Chondrocyte (in vitro differentiated cells): ENCODE results near the gene CALN1. TPM values are rescaled to one million over a fixed set of nuclear protein-coding genes. Genes with fewer than 3 reads are reported as not detected.

Experiments
- DNase-seq: peaks from one replicate; pipeline ENCODE4 v3.0.0; 2021; ENCODE audit warnings: mixed read lengths, low spot score
- H3K27ac Mint-ChIP-seq: one replicate; pipeline ENCODE4 v1.8.0; 2021; ENCODE audit warnings: mild to moderate bottlenecking, moderate library complexity, mixed read lengths; ENCODE audit not compliant: unreplicated experiment
- H3K27me3 Mint-ChIP-seq: 2 replicates; pipeline ENCODE4 v1.8.0; 2021; ENCODE audit warnings: low read depth, mixed read lengths
- H3K36me3 Mint-ChIP-seq: 2 replicates; pipeline ENCODE4 v1.8.0; 2021; ENCODE audit warnings: low read depth, mixed read lengths
- H3K4me1 Mint-ChIP-seq: 2 replicates; pipeline ENCODE4 v1.8.0; 2021; ENCODE audit warnings: low read depth, mild to moderate bottlenecking, mixed read lengths
- H3K4me3 Mint-ChIP-seq: one replicate; pipeline ENCODE4 v1.8.0; 2021; ENCODE audit warnings: mild to moderate bottlenecking, moderate library complexity, mixed read lengths; ENCODE audit not compliant: unreplicated experiment
- H3K9me3 Mint-ChIP-seq: 2 replicates; pipeline ENCODE4 v1.8.0; 2021; ENCODE audit warnings: low read depth, mixed read lengths
- total RNA-seq: library from RNA; stranded (reverse); gene quantifications from 3 replicates; pipeline ENCODE4 v1.2.1, GENCODE V29; 2021
- TF ChIP-seq, protein P1 (sequence below): fragments of 200-600 bp; sonication (generic); IDR thresholded peaks from 2 replicates; pipeline ENCODE4 v1.5.0; 2021; ENCODE audit warnings: antibody characterized with exemption, mild to moderate bottlenecking, moderate library complexity

The CALN1 gene
- total RNA-seq, 1 donor from 2014 or later, result not detected

DNA sequence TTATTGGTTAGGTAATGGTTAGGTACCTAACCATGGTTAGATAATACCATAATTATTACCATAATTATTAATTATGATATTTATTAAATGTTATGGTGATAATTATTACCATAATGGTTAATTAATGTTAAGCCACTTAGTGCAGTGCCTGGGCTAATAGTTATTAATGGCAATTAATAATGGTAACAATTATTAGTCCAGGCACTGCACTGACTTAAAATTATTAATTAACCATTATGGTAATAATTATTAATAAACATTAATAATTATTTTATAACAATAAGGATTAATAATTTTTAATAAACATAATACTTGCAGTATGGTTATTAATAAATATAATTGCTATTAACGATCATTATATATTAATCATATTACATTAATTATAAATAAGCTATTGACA, 604.0 kb downstream of the CALN1 start:
- no peaks in the 10 kb centered on the region for H3K36me3 Mint-ChIP-seq
- H3K27me3 Mint-ChIP-seq, result no peaks in the 10 kb centered on the region
- TF ChIP-seq, protein P1, sequence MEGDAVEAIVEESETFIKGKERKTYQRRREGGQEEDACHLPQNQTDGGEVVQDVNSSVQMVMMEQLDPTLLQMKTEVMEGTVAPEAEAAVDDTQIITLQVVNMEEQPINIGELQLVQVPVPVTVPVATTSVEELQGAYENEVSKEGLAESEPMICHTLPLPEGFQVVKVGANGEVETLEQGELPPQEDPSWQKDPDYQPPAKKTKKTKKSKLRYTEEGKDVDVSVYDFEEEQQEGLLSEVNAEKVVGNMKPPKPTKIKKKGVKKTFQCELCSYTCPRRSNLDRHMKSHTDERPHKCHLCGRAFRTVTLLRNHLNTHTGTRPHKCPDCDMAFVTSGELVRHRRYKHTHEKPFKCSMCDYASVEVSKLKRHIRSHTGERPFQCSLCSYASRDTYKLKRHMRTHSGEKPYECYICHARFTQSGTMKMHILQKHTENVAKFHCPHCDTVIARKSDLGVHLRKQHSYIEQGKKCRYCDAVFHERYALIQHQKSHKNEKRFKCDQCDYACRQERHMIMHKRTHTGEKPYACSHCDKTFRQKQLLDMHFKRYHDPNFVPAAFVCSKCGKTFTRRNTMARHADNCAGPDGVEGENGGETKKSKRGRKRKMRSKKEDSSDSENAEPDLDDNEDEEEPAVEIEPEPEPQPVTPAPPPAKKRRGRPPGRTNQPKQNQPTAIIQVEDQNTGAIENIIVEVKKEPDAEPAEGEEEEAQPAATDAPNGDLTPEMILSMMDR, result no peak
- DNase-seq, result no peak
- H3K9me3 Mint-ChIP-seq, result peaks cover 10% of the 10 kb centered on the region
- no peak overlapping the region for H3K4me3 Mint-ChIP-seq
- no peak overlapping the region for H3K27ac Mint-ChIP-seq
- no peaks in the 10 kb centered on the region for H3K4me1 Mint-ChIP-seq

DNA sequence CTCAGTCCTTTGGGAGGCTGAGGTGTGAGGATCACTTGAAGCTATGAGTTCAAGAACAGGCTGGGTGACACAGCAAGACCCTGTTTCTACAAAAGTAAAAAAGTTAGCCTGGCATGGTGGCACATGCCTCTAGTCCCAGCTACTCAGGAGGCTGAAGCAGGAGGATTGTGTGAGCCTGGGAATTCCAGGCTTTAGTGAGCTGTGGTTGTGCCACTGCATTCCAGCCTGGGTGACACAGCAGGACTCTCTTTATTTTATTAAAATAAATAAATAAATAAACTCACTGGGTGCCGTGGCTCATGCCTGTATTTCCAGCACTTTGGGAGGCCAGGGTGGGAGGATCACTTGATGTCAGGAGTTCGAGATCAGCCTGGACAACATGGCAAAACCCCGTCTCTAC, 607.9 kb downstream of the CALN1 start:
- TF ChIP-seq, protein P1, result no peak
- Mint-ChIP-seq H3K4me1 (peaks cover 2% of the 10 kb centered on the region), H3K36me3 (no peaks in the 10 kb centered on the region), H3K9me3 (peaks cover 10% of the 10 kb centered on the region), H3K27ac (no peak overlapping the region), H3K27me3 (peaks cover 3% of the 10 kb centered on the region), H3K4me3 (no peak overlapping the region)
- no peak for DNase-seq

DNA sequence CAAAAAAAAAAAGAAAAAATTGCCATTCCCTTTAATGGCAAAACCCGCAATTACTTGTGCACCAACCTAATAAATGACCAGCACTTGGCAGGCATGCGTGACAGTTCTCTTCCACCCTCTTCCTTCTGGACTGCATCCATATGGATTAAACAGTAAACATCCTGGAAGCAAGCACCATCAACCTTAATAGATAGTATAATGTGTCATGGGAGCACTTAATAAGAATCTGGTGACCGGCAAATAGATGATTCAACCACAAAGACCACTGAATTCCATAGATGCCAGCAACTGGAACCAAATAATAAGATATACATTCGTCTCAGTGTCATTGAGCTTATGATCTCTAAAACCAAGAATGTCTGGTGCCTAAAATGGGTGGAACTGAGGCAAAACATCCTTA, 610.2 kb downstream of the CALN1 start:
- DNase-seq, result no peak
- Mint-ChIP-seq H3K9me3 (peaks cover 7% of the 10 kb centered on the region), H3K4me1 (peaks cover 2% of the 10 kb centered on the region), H3K27ac (no peak overlapping the region), H3K36me3 (no peaks in the 10 kb centered on the region), H3K4me3 (no peak overlapping the region), H3K27me3 (peaks cover 4% of the 10 kb centered on the region)
- TF ChIP-seq, protein P1, result no peak

DNA sequence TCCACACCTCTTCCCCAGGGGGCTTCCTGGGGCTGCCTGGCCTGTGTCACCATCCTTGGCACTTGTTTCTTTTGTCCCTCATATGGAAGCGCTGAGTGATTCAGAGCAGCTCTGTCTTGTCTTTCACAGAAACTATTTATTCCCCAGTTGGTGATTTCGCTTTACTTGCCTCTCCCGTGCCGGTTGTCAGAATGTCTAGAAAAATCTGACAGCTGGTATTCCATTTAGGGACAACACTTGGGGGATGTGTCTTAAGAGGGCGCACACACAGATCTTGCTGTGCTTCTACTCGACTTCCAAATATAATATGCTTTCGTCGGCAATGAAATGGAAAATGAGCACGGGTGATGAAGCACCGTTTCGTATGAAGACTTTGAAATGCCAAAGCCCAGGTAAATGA, 611.8 kb downstream of the CALN1 start:
- no peak for DNase-seq
- no peak overlapping the region for H3K4me3 Mint-ChIP-seq
- no peaks in the 10 kb centered on the region for H3K9me3 Mint-ChIP-seq
- peaks cover 2% of the 10 kb centered on the region for H3K4me1 Mint-ChIP-seq
- H3K27ac Mint-ChIP-seq, result no peak overlapping the region
- TF ChIP-seq, protein P1, result no peak
- no peaks in the 10 kb centered on the region for H3K36me3 Mint-ChIP-seq
- H3K27me3 Mint-ChIP-seq, result peaks cover 4% of the 10 kb centered on the region

DNA sequence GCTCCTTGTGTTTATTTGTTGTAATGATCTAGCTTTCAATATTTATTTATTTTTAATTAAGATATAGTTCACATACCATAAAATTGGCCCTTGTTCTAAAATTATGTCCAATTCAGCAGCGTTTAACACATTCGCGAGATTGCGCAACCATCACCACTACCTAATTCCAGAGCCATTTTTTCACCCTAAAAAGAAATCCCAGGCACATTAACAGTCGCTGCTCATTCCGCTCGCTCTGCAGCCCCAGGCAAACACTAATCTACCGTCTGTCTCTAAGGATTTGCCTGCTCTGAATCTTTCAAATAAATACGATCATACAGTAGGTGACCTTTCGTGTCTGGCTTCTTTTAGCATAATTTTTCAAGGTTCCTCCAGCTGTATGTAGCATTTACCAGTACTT, 616.7 kb downstream of the CALN1 start:
- no peak for DNase-seq
- H3K9me3 Mint-ChIP-seq, result peaks cover 8% of the 10 kb centered on the region

More for the DNA sequence above, 616.7 kb downstream of the CALN1 start:
- H3K4me1 Mint-ChIP-seq, result no peaks in the 10 kb centered on the region
- no peak overlapping the region for H3K4me3 Mint-ChIP-seq
- peaks cover 4% of the 10 kb centered on the region for H3K27me3 Mint-ChIP-seq
- H3K27ac Mint-ChIP-seq, result no peak overlapping the region
- TF ChIP-seq, protein P1, result no peak
- no peaks in the 10 kb centered on the region for H3K36me3 Mint-ChIP-seq
